Measurements from ENCODE around the gene MYO1C. TPM values are rescaled to one million over a fixed set of nuclear protein-coding genes. Genes with fewer than 3 reads are reported as not detected.
A peak's percentile ranks its signal among the peaks of the same experiment; 100 is the strongest.
"Not testable (repeated sequence)": the region's sequence is repeated elsewhere in the genome, so short reads cannot be mapped to it uniquely, and the experiment has no call there.

Gene MYO1C
- total RNA-seq (2014; rRNA removed; shearing (Covaris generic)) = 85.0 and 94.1 TPM in 2 replicates

GRCh38 chr17:1492249-1493206 is at the start of gene MYO1C:
Gene MYO1C, minus strand, starts transcription at chr17:1492686. Its CDS starts 199 bp downstream, at chr17:1492487.
- in situ Hi-C loops (cut with HindIII; ENCODE audit: low sequenced_read_pairs) = no loop called here
- no peak for DNase-seq (ENCODE audit: low spot score)

GRCh38 chr17:1541367-1541904 is 49.0 kb upstream of the MYO1C start:
- no peak for DNase-seq (ENCODE audit: low spot score)
- in situ Hi-C loops (cut with HindIII; ENCODE audit: low sequenced_read_pairs) = no loop called here

- in situ Hi-C loops (cut with HindIII; ENCODE audit: low sequenced_read_pairs) = no loop called here
- DNase-seq (ENCODE audit: low spot score) = no peak
These were observed 47.3 kb upstream of the MYO1C start for GRCh38 chr17:1539811-1540210.

GRCh38 chr17:1535737-1536136 is 43.3 kb upstream of the MYO1C start:
- in situ Hi-C loops (cut with HindIII; ENCODE audit: low sequenced_read_pairs) = no loop called here
- no peak for DNase-seq (ENCODE audit: low spot score)

GRCh38 chr17:1533661-1534325 is 41.3 kb upstream of the MYO1C start:
- in situ Hi-C loops (cut with HindIII; ENCODE audit: low sequenced_read_pairs) = no loop called here
- no peak for DNase-seq (ENCODE audit: low spot score)

GRCh38 chr17:1532836-1533602 is 40.5 kb upstream of the MYO1C start:
- peak; percentile 19 for DNase-seq (ENCODE audit: low spot score)
- in situ Hi-C loops (cut with HindIII; ENCODE audit: low sequenced_read_pairs) = no loop called here

- DNase-seq (ENCODE audit: low spot score) = no peak
- in situ Hi-C loops (cut with HindIII; ENCODE audit: low sequenced_read_pairs) = no loop called here
These were observed 37.4 kb upstream of the MYO1C start for GRCh38 chr17:1529863-1530262.

- in situ Hi-C loops (cut with HindIII; ENCODE audit: low sequenced_read_pairs) = not testable (repeated sequence)
These were observed 34.4 kb upstream of the MYO1C start for GRCh38 chr17:1526876-1527275.

GRCh38 chr17:1522626-1523025 is 30.1 kb upstream of the MYO1C start:
- DNase-seq (ENCODE audit: low spot score) = no peak
- in situ Hi-C loops (cut with HindIII; ENCODE audit: low sequenced_read_pairs) = no loop called here

More at GRCh38 chr17:1526876-1527275, 34.4 kb upstream of the MYO1C start:
- DNase-seq (ENCODE audit: low spot score) = not testable (repeated sequence)

GRCh38 chr17:1521086-1521640 is 28.7 kb upstream of the MYO1C start:
- no peak for DNase-seq (ENCODE audit: low spot score)
- in situ Hi-C loops (cut with HindIII; ENCODE audit: low sequenced_read_pairs) = no loop called here

- in situ Hi-C loops (cut with HindIII; ENCODE audit: low sequenced_read_pairs) = no loop called here
- no peak for DNase-seq (ENCODE audit: low spot score)
These were observed 27.2 kb upstream of the MYO1C start for GRCh38 chr17:1519678-1520077.

GRCh38 chr17:1518410-1518809 is 25.9 kb upstream of the MYO1C start:
- no peak for DNase-seq (ENCODE audit: low spot score)
- in situ Hi-C loops (cut with HindIII; ENCODE audit: low sequenced_read_pairs) = no loop called here

GRCh38 chr17:1516388-1517161 is 24.1 kb upstream of the MYO1C start, which contains the start of gene INPP5K:
Gene INPP5K, minus strand, starts transcription at chr17:1516612. Its CDS starts 113 bp downstream, at chr17:1516499.
- in situ Hi-C loops (cut with HindIII; ENCODE audit: low sequenced_read_pairs) = no loop called here

GRCh38 chr17:1515640-1516387 is 23.3 kb upstream of the MYO1C start:
- DNase-seq (ENCODE audit: low spot score) = peak; percentile 80
- in situ Hi-C loops (cut with HindIII; ENCODE audit: low sequenced_read_pairs) = no loop called here

More at GRCh38 chr17:1516388-1517161, 24.1 kb upstream of the MYO1C start, which contains the start of gene INPP5K:
- peak; percentile 98 for DNase-seq (ENCODE audit: low spot score)

- in situ Hi-C loops (cut with HindIII; ENCODE audit: low sequenced_read_pairs) = no loop called here
- DNase-seq (ENCODE audit: low spot score) = no peak
These were observed 19.9 kb upstream of the MYO1C start for GRCh38 chr17:1512351-1512750.

- peak; percentile 39 for DNase-seq (ENCODE audit: low spot score)
- in situ Hi-C loops (cut with HindIII; ENCODE audit: low sequenced_read_pairs) = no loop called here
These were observed 19.4 kb upstream of the MYO1C start for GRCh38 chr17:1511756-1512321.

GRCh38 chr17:1511290-1511689 is 18.8 kb upstream of the MYO1C start:
- DNase-seq (ENCODE audit: low spot score) = no peak
- in situ Hi-C loops (cut with HindIII; ENCODE audit: low sequenced_read_pairs) = no loop called here

Data from G401 (cell line).